Measurements from ENCODE around the gene CRHR1.

GRCh38 chr17:45783593-45784292 is 377 bp upstream of the CRHR1 start:
- TF ChIP-seq EZH2 (IDR thresholded peaks at IDR 0.05; ENCODE audit: borderline replicate concordance, low read length) (peak; percentile 98), CTCF (conservative IDR thresholded peaks at IDR 0.05 in 1 of 2, IDR thresholded peaks at IDR 0.05 in 1 of 2; ENCODE audit: extremely low read depth in 1 of 2, insufficient read depth in 1 of 2, low read depth in 1 of 2, low read length in 2 of 2) (no peak)

Measured in mammary epithelial cell (primary cell).